H9 (cell line): Measurements from ENCODE around the gene RMRP. TPM values are rescaled to one million over a fixed set of nuclear protein-coding genes. Genes with fewer than 3 reads are reported as not detected.

Experiments used
- DNase-seq: peaks from one replicate; pipeline ENCODE4 v3.0.0-alpha.2; 2017
- H2AFZ ChIP-seq: one replicate; pipeline ENCODE4 v1.6.1; 2013; ENCODE audit warnings: mild to moderate bottlenecking, low read length, control low read depth, moderate library complexity
- H2AK5ac ChIP-seq: 2 replicates; pipeline ENCODE4 v1.6.1; 2013; ENCODE audit warnings: low read length, control low read depth, mixed read lengths; ENCODE audit not compliant: insufficient read length
- H2BK120ac ChIP-seq: one replicate; pipeline ENCODE4 v1.6.1; 2013; ENCODE audit warnings: low read depth, mild to moderate bottlenecking, low read length, control low read depth, inconsistent platforms; ENCODE audit not compliant: poor library complexity, severe bottlenecking
- H2BK12ac ChIP-seq: 2 replicates; pipeline ENCODE4 v1.6.1; 2013; ENCODE audit warnings: low read length, control low read depth, mixed read lengths, low read depth; ENCODE audit not compliant: insufficient read length
- H2BK15ac ChIP-seq: 2 replicates; pipeline ENCODE4 v1.6.1; 2013; ENCODE audit warnings: low read depth, low read length, control low read depth
- H2BK20ac ChIP-seq: one replicate; pipeline ENCODE4 v1.6.1; 2013; ENCODE audit warnings: low read depth, mild to moderate bottlenecking, low read length, control low read depth, inconsistent platforms; ENCODE audit not compliant: poor library complexity, severe bottlenecking
- H2BK5ac ChIP-seq: 2 replicates; pipeline ENCODE4 v1.6.1; 2013; ENCODE audit warnings: low read length, control low read depth, mixed read lengths; ENCODE audit not compliant: insufficient read length
- H3K14ac ChIP-seq: 2 replicates; pipeline ENCODE4 v1.6.1; 2013; ENCODE audit warnings: low read length, control low read depth; ENCODE audit not compliant: insufficient read depth
- H3K18ac ChIP-seq: 2 replicates; pipeline ENCODE4 v1.6.1; 2013; ENCODE audit warnings: low read depth, mild to moderate bottlenecking, mixed read lengths, low read length, control low read depth; ENCODE audit not compliant: insufficient read length
- H3K23ac ChIP-seq: 2 replicates; pipeline ENCODE4 v1.6.1; 2013; ENCODE audit warnings: low read length, control low read depth, mixed read lengths, low read depth; ENCODE audit not compliant: insufficient read length
- H3K23me2 ChIP-seq: 2 replicates; pipeline ENCODE4 v1.6.1; 2013; ENCODE audit warnings: low read depth, mild to moderate bottlenecking, mixed read lengths, low read length, control low read depth; ENCODE audit not compliant: insufficient read length, poor library complexity, severe bottlenecking
- H3K27ac ChIP-seq: 2 replicates; pipeline ENCODE4 v1.5.1; 2013; ENCODE audit warnings: low read length, control low read depth, mixed read lengths, low read depth; ENCODE audit not compliant: insufficient read length
- H3K27me3 ChIP-seq: 2 replicates; pipeline ENCODE4 v1.6.1; 2013; ENCODE audit warnings: low read length, control low read depth, inconsistent platforms; ENCODE audit not compliant: insufficient read depth
- H3K4ac ChIP-seq: 2 replicates; pipeline ENCODE4 v1.6.1; 2013; ENCODE audit warnings: low read depth, mild to moderate bottlenecking, control low read depth, inconsistent platforms, low read length, moderate library complexity
- H3K4me1 ChIP-seq: 2 replicates; pipeline ENCODE4 v1.6.1; 2013; ENCODE audit warnings: low read length, control low read depth, inconsistent platforms; ENCODE audit not compliant: insufficient read depth
- H3K4me2 ChIP-seq: 2 replicates; pipeline ENCODE4 v1.6.1; 2013; ENCODE audit warnings: low read length, control low read depth, mixed read lengths; ENCODE audit not compliant: insufficient read length, insufficient read depth
- H3K56ac ChIP-seq: 2 replicates; pipeline ENCODE4 v1.6.1; 2013; ENCODE audit warnings: low read depth, mild to moderate bottlenecking, mixed read lengths, low read length, control low read depth; ENCODE audit not compliant: insufficient read length
- H3K79me1 ChIP-seq: 2 replicates; pipeline ENCODE4 v1.6.1; 2013; ENCODE audit warnings: low read depth, mild to moderate bottlenecking, moderate library complexity, low read length, control low read depth, inconsistent platforms; ENCODE audit not compliant: insufficient read depth, poor library complexity, severe bottlenecking
- H3K79me2 ChIP-seq: 2 replicates; pipeline ENCODE4 v1.6.1; 2013; ENCODE audit warnings: low read length, control low read depth, inconsistent platforms; ENCODE audit not compliant: insufficient read depth
- H3K9ac ChIP-seq: 2 replicates; pipeline ENCODE4 v1.6.1; 2013; ENCODE audit warnings: low read length, control low read depth, mixed read lengths; ENCODE audit not compliant: insufficient read length; ENCODE audit errors: extremely low read depth
- H3K9me3 ChIP-seq: one replicate; pipeline ENCODE4 v1.6.1; 2013; ENCODE audit warnings: low read depth, low read length, inconsistent platforms; ENCODE audit not compliant: control insufficient read depth
- H3T11ph ChIP-seq: one replicate; pipeline ENCODE4 v1.6.1; 2013; ENCODE audit warnings: mild to moderate bottlenecking, low read length, control low read depth, inconsistent platforms
- H4K20me1 ChIP-seq: one replicate; pipeline ENCODE4 v1.6.1; 2013; ENCODE audit not compliant: control insufficient read depth, insufficient read length, insufficient read depth
- H4K5ac ChIP-seq: 2 replicates; pipeline ENCODE4 v1.6.1; 2013; ENCODE audit warnings: low read depth, mild to moderate bottlenecking, mixed read lengths, low read length, control low read depth; ENCODE audit not compliant: insufficient read length
- H4K8ac ChIP-seq: replicated peaks from 2 replicates; pipeline ENCODE4 v1.6.1; 2013; ENCODE audit warnings: low read length, control low read depth, mixed read lengths, low read depth; ENCODE audit not compliant: insufficient read length
- H4K91ac ChIP-seq: 2 replicates; pipeline ENCODE4 v1.6.1; 2013; ENCODE audit warnings: low read depth, mild to moderate bottlenecking, moderate library complexity, mixed read lengths, low read length, control low read depth; ENCODE audit not compliant: insufficient read length
- H3K27ac Mint-ChIP-seq, 3 experiments: 2 replicates in 2 of 3; 3 replicates in 1 of 3; pipeline ENCODE4 v1.8.0; 2020 to 2021; ENCODE audit warnings: mixed read lengths in 3 of 3, mild to moderate bottlenecking in 1 of 3, moderate library complexity in 1 of 3
- H3K27me3 Mint-ChIP-seq: 2 replicates; pipeline ENCODE4 v1.8.0; 2021; ENCODE audit warnings: low read depth, mild to moderate bottlenecking, moderate library complexity, mixed read lengths
- H3K36me3 Mint-ChIP-seq, 3 experiments: 2 replicates in 2 of 3; 3 replicates in 1 of 3; pipeline ENCODE4 v1.8.0; 2020 to 2021; ENCODE audit warnings: low read depth in 3 of 3, mixed read lengths in 3 of 3; ENCODE audit not compliant: insufficient read depth in 1 of 3
- H3K4me1 Mint-ChIP-seq, 2 experiments: 2 replicates each; pipeline ENCODE4 v1.8.0; 2020; ENCODE audit warnings: mixed read lengths in 2 of 2
- H3K4me3 Mint-ChIP-seq, 2 experiments: 2 replicates in 1 of 2; 3 replicates in 1 of 2; pipeline ENCODE4 v1.8.0; 2020 to 2021; ENCODE audit warnings: mild to moderate bottlenecking in 2 of 2, mixed read lengths in 2 of 2, moderate library complexity in 1 of 2
- H3K9me3 Mint-ChIP-seq, 2 experiments: 2 replicates in 1 of 2; 3 replicates in 1 of 2; pipeline ENCODE4 v1.8.0; 2020; ENCODE audit warnings: mild to moderate bottlenecking in 2 of 2, mixed read lengths in 2 of 2, moderate library complexity in 1 of 2
- WGBS: extraction: QIAGEN DNeasy Blood & Tissue Kit; methylation state at CpG from one replicate; pipeline ENCODE4 v1.1.7; 2013; ENCODE audit warnings: missing lambda C conversion rate, low lambda C conversion rate, mixed read lengths; ENCODE audit not compliant: insufficient read length; ENCODE audit errors: extremely low coverage; 5-methylcytosine and 5-hydroxymethylcytosine counted together
- total RNA-seq: library from RNA; stranded (reverse); gene quantifications from 2 replicates; pipeline ENCODE4 v1.2.1, GENCODE V29; 2021
- TF ChIP-seq, protein P1 (sequence below): fragments of 200-600 bp; sonication (generic); conservative IDR thresholded peaks from 3 replicates; pipeline ENCODE4 v1.8.0; 2021; ENCODE audit warnings: antibody characterized with exemption, mild to moderate bottlenecking

The RMRP gene
- total RNA-seq, 1 experiment from 2014 or later = 18,417 TPM

DNA sequence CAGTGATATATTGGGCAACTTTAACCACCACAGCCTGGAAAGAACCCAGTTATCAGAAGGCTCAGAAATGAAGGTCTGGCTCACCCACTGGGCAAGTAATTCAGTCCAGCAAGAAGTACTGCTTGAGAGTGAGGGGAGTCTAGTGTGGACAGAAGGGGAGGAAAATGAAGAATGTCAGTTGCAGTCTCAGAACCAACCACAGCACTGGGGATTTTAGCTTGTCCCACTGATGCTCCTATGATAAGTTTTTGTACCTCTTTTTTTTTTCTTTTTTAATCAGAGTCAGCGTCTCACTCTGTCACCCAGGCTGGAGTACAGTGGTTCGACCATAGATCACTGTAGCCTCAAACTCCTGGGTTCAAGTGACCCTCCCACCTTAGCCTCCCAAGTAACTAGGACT is 30.2 kb downstream of the RMRP start:
- H3K79me2 ChIP-seq = no peaks in the 10 kb centered on the region
- Mint-ChIP-seq H3K27ac (no peak overlapping the region), H3K4me1 (no peaks in the 10 kb centered on the region), H3K27me3 (no peaks in the 10 kb centered on the region; the same call in 1 of the 2 replicates), H3K36me3 (no peaks in the 10 kb centered on the region), H3K9me3 (no peaks in the 10 kb centered on the region), H3K4me3 (no peak overlapping the region)
- no peak overlapping the region for H3K18ac ChIP-seq
- no peak overlapping the region for H2AFZ ChIP-seq
- no peak overlapping the region for H3K23ac ChIP-seq
- no peak overlapping the region for H4K8ac ChIP-seq
- no peak overlapping the region for H3K14ac ChIP-seq
- no peak overlapping the region for H2BK20ac ChIP-seq
- H2BK12ac ChIP-seq = no peak overlapping the region
- no peaks in the 10 kb centered on the region for H3K79me1 ChIP-seq
- no peak overlapping the region for H4K5ac ChIP-seq
- no peaks in the 10 kb centered on the region for H3K23me2 ChIP-seq
- no peak overlapping the region for H3K4me2 ChIP-seq
- no peaks in the 10 kb centered on the region for H3K9me3 ChIP-seq
- H2BK5ac ChIP-seq = no peak overlapping the region
- DNase-seq = no peak
- no peak overlapping the region for H2AK5ac ChIP-seq
- H3K4me1 ChIP-seq = no peaks in the 10 kb centered on the region
- no CpG with 5 or more reads among the region's 2 CpGs for WGBS
- no peaks in the 10 kb centered on the region for H3K27me3 ChIP-seq
- no peak overlapping the region for H2BK15ac ChIP-seq
- no peaks in the 10 kb centered on the region for H4K20me1 ChIP-seq
- no peak overlapping the region for H2BK120ac ChIP-seq
- H3T11ph ChIP-seq = no peak overlapping the region
- no peak overlapping the region for H4K91ac ChIP-seq
- no peak overlapping the region for H3K56ac ChIP-seq
- no peak overlapping the region for H3K27ac ChIP-seq
- TF ChIP-seq, protein P1, sequence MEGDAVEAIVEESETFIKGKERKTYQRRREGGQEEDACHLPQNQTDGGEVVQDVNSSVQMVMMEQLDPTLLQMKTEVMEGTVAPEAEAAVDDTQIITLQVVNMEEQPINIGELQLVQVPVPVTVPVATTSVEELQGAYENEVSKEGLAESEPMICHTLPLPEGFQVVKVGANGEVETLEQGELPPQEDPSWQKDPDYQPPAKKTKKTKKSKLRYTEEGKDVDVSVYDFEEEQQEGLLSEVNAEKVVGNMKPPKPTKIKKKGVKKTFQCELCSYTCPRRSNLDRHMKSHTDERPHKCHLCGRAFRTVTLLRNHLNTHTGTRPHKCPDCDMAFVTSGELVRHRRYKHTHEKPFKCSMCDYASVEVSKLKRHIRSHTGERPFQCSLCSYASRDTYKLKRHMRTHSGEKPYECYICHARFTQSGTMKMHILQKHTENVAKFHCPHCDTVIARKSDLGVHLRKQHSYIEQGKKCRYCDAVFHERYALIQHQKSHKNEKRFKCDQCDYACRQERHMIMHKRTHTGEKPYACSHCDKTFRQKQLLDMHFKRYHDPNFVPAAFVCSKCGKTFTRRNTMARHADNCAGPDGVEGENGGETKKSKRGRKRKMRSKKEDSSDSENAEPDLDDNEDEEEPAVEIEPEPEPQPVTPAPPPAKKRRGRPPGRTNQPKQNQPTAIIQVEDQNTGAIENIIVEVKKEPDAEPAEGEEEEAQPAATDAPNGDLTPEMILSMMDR = no peak
- H3K4ac ChIP-seq = no peak overlapping the region
- no peak overlapping the region for H3K9ac ChIP-seq
